GM12892 (cell line): Measurements from ENCODE around the gene MTF2.

Experiments used
- POLR2A ChIP-seq: IDR thresholded peaks from 2 replicates; pipeline ENCODE4 v1.6.1; 2011; ENCODE audit warnings: low read depth, low read length, control low read depth
- POLR2AphosphoS5 ChIP-seq: IDR thresholded peaks from 2 replicates; pipeline ENCODE4 v1.6.1; 2011; ENCODE audit warnings: low read depth, low read length, control low read depth

- TF ChIP-seq POLR2A (no peak), POLR2AphosphoS5 (no peak)
Measured at GRCh38 chr1:93178418-93178817, 99.3 kb downstream of the MTF2 start.
